Activated B cell treated with CpG ODN at 0.5 μM for 24 hours (primary cell): ENCODE data around the gene WDR27. TPM values are rescaled to one million over a fixed set of nuclear protein-coding genes. Genes with fewer than 3 reads are reported as not detected.

Experiments
- ATAC-seq: fragments of 200-7000 bp; cut with Tn5 transposase; one replicate; pipeline ENCODE4 v1.10.0; 2021; ENCODE audit warnings: low read depth, mild to moderate bottlenecking, moderate library complexity
- CTCF ChIA-PET: fragments of 350-600 bp; sonication (Branson Sonifier 250); formaldehyde crosslinking; loops from one replicate; lab custom pipeline; 2021; ENCODE audit warnings: antibody characterized with exemption; lab: Charles Lee
- POLR2A ChIA-PET: fragments of 350-600 bp; sonication (Branson Sonifier 250); formaldehyde crosslinking; loops from one replicate; lab custom pipeline; 2021; ENCODE audit warnings: antibody characterized with exemption; lab: Charles Lee
- DNase-seq: peaks from one replicate; pipeline ENCODE4 v3.0.0; 2022
- H3K27ac Mint-ChIP-seq: one replicate; pipeline ENCODE4 v1.8.0; 2020; ENCODE audit warnings: mixed read lengths
- H3K27me3 Mint-ChIP-seq: one replicate; pipeline ENCODE4 v1.8.0; 2021; ENCODE audit warnings: mixed read lengths
- H3K36me3 Mint-ChIP-seq: one replicate; pipeline ENCODE4 v1.8.0; 2021; ENCODE audit warnings: low read depth, mixed read lengths
- H3K4me1 Mint-ChIP-seq: one replicate; pipeline ENCODE4 v1.8.0; 2021; ENCODE audit warnings: mixed read lengths
- H3K4me3 Mint-ChIP-seq: one replicate; pipeline ENCODE4 v1.8.0; 2020; ENCODE audit warnings: mild to moderate bottlenecking, mixed read lengths
- H3K9me3 Mint-ChIP-seq: one replicate; pipeline ENCODE4 v1.8.0; 2020; ENCODE audit warnings: mixed read lengths
- intact Hi-C: fragments of 100-400 bp; cut with micrococcal nuclease; formaldehyde crosslinking; loops from one replicate; pipeline ENCODE4 v1.15.1; 2024
- total RNA-seq: library from RNA; stranded (reverse); gene quantifications from 2 replicates; pipeline ENCODE4 v1.2.3, GENCODE V29; 2022
- TF ChIP-seq, protein P1 (sequence below): fragments of 200-600 bp; IDR thresholded peaks from one replicate; pipeline ENCODE4 v1.8.0; 2022; ENCODE audit warnings: antibody characterized with exemption, mild to moderate bottlenecking

Gene WDR27
- total RNA-seq, 1 donor from 2014 or later: 49.1 TPM

DNA sequence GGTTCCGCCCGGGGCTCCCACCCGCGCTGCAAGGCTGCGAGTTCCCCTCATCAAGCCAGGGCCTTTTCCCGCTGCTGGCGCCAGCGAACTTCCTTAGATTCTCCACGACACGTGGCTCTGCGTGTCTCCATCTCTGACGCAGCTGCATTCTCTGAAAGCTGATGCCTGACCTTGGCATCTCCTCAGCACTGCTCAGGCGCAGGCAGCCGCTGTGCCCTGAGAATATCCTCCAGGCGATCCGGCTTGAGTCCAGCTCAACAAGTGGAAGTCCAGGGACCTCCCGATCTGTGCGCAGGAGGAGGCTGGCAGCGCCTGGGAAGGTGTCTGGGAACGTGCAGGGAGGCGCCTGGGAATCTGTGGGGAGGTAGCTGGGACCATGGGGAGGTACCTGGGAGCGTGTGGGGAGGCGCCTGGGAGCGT, 277.0 kb downstream of the WDR27 start:
- Mint-ChIP-seq H3K9me3 (no peaks in the 10 kb centered on the region), H3K27ac (no peak overlapping the region), H3K27me3 (no peaks in the 10 kb centered on the region), H3K4me3 (no peak overlapping the region), H3K4me1 (no peaks in the 10 kb centered on the region), H3K36me3 (no peaks in the 10 kb centered on the region)
- ChIA-PET POLR2A (no interaction called here), CTCF (no interaction called here)
- no peak for ATAC-seq
- no peak for DNase-seq
- TF ChIP-seq, protein P1, sequence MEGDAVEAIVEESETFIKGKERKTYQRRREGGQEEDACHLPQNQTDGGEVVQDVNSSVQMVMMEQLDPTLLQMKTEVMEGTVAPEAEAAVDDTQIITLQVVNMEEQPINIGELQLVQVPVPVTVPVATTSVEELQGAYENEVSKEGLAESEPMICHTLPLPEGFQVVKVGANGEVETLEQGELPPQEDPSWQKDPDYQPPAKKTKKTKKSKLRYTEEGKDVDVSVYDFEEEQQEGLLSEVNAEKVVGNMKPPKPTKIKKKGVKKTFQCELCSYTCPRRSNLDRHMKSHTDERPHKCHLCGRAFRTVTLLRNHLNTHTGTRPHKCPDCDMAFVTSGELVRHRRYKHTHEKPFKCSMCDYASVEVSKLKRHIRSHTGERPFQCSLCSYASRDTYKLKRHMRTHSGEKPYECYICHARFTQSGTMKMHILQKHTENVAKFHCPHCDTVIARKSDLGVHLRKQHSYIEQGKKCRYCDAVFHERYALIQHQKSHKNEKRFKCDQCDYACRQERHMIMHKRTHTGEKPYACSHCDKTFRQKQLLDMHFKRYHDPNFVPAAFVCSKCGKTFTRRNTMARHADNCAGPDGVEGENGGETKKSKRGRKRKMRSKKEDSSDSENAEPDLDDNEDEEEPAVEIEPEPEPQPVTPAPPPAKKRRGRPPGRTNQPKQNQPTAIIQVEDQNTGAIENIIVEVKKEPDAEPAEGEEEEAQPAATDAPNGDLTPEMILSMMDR: no peak
- intact Hi-C loops: no loop called here

DNA sequence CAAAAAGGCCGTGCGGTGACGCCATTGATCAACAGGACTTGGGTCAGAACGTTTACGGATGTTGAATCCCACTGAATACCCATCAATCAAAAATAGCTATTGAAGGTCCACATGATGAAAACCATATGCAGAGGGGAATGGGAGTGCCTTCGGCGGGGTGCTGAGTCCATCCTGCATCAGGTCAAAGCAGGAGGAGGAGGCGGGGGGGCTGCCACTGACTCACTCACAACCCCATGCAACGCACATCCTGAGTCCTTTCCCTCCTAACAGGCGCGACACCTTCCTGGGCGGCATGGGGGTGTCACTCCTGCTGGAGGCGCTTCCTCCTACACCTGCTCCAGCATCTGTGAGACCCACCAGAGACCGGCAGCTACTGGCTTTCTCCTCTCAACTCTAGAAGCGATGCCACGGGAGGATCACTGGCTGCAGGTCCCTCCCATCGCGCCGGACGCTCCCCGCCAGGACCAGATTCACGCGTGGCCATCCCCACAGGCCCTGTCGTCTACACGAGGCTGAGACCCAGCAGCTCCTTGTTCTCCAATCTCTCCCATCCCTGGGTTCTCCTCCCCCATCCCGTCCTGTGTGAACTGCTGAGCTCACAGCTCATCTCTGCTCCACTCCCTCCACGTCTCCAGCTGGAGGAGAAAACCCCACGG, 277.6 kb downstream of the WDR27 start:
- TF ChIP-seq, protein P1: no peak
- Mint-ChIP-seq H3K4me3 (no peak overlapping the region), H3K4me1 (no peaks in the 10 kb centered on the region), H3K9me3 (no peaks in the 10 kb centered on the region), H3K27me3 (no peaks in the 10 kb centered on the region), H3K36me3 (no peaks in the 10 kb centered on the region), H3K27ac (no peak overlapping the region)
- DNase-seq: no peak
- no peak for ATAC-seq
- ChIA-PET CTCF (no interaction called here), POLR2A (no interaction called here)
- intact Hi-C loops: no loop called here

DNA sequence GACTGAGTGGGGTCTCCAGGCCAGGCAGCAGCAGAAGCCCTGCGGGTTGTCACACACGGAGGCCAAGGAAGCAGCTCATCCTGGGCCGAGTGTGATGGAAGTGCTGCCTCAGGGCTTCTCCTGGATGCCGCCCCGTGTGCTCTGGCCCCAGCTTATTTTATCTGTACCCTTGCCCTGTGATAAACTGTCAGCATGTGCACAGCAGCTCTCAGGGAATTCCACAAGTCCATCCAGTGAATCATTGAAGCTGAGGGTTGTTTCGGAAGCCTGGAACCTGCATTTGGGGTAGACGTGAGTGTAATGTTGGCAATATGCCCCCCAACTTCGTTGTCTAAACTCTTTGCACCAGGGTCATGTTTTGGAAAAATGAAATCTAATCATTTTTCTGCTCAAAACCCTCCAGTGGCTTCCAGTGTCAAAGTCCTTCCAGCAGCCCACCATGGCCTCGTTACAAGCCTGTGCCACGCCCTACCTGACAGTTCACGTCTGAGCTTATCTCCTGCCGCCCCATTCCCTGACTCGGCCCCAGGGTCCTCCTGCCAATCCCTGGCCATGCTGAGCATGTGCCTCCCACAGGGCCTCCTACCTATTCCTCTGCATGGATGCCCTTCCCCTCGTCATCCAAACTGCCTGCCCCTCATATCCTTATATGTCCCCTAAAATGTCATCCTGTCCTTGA, 280.1 kb downstream of the WDR27 start:
- Mint-ChIP-seq H3K27ac (no peak overlapping the region), H3K36me3 (no peaks in the 10 kb centered on the region), H3K4me1 (no peaks in the 10 kb centered on the region), H3K27me3 (no peaks in the 10 kb centered on the region), H3K9me3 (no peaks in the 10 kb centered on the region), H3K4me3 (no peak overlapping the region)
- ChIA-PET POLR2A (no interaction called here), CTCF (no interaction called here)
- DNase-seq (no peak), ATAC-seq (no peak)
- TF ChIP-seq, protein P1: no peak
- intact Hi-C loops: no loop called here

DNA sequence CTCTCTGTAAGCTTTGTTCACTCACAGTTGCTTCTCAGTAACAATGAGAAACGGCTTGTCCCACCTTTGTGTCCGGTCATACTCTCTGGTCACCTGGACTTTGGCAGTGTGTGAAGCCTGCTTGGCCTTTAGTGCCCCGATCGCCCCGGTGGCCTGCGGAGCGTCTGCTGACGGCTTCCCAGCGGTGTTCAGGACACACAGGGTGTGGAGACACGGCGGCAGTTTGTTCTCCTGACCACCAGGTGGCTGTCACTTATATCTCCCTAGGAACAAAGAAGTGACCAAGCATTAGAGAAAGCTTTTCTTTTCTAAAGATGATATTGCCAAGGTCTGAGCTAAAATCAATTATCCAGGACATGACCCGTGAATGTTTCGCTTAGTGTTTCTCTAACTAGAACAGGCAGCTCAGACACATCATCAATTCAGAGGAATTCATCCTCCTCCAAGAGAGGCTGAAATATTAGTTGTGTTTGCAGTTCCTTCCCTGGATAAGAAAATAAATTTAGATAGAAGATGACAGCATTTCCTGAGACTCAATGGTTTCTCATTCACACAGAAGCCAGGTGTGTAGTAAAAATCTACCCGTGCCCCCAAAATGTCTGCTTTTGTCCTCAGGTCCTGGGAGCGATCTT, 280.8 kb downstream of the WDR27 start:
- POLR2A ChIA-PET: no interaction called here
- CTCF ChIA-PET: no interaction called here
- Mint-ChIP-seq H3K27ac (no peak overlapping the region), H3K4me3 (no peak overlapping the region), H3K9me3 (no peaks in the 10 kb centered on the region), H3K4me1 (no peaks in the 10 kb centered on the region), H3K36me3 (no peaks in the 10 kb centered on the region), H3K27me3 (no peaks in the 10 kb centered on the region)
- TF ChIP-seq, protein P1: no peak
- ATAC-seq (no peak), DNase-seq (no peak)
- intact Hi-C loops: no loop called here

DNA sequence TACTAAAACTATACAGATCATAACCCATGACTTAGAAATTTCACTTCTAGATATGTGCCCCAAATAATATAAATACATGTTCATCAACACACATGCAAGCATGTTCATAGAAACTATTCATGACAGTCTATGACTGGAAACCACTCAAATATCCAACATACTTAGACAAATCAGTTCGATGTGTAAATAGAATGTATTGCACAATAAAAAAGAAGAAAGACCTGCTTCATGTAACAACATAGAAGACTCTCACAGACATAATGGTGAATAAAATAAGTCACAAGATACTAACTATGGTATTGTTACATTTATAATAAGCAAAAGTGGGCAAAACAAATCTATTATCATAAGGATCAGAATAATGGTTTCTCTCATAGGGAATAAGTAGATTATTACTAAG, 284.7 kb downstream of the WDR27 start:
- ChIA-PET POLR2A (no interaction called here), CTCF (no interaction called here)
- Mint-ChIP-seq H3K36me3 (no peaks in the 10 kb centered on the region), H3K4me3 (no peak overlapping the region), H3K27ac (no peak overlapping the region), H3K4me1 (no peaks in the 10 kb centered on the region), H3K9me3 (peaks cover 10% of the 10 kb centered on the region), H3K27me3 (no peaks in the 10 kb centered on the region)
- intact Hi-C loops: no loop called here
- ATAC-seq: no peak
- DNase-seq: no peak
- TF ChIP-seq, protein P1: no peak
